Prostate gland (tissue), 2 donors: ENCODE measurements around the gene C1orf115.
A peak's percentile ranks its signal among the peaks of the same experiment; 100 is the strongest.

ENCODE experiments used
- CTCF ChIP-seq, 4 experiments: fragments of 200-600 bp in 2 of 4; fragments of 450-650 bp in 2 of 4; sonication (generic) in 2 of 4; IDR thresholded peaks; 1 replicate in 3 of 4; 2 replicates in 1 of 4; pipeline ENCODE4 v1.5.1; 2016 to 2019; ENCODE audit warnings: antibody characterized with exemption in 4 of 4, mild to moderate bottlenecking in 2 of 4, moderate library complexity in 2 of 4
- POLR2A ChIP-seq: fragments of 450-650 bp; IDR thresholded peaks from one replicate; pipeline ENCODE4 v1.6.1; 2016; ENCODE audit warnings: antibody characterized with exemption, mild to moderate bottlenecking
- POLR2AphosphoS5 ChIP-seq: sonication (generic); formaldehyde crosslinking; IDR thresholded peaks from one replicate; pipeline ENCODE4 v1.6.1; 2017; ENCODE audit warnings: antibody characterized with exemption

- TF ChIP-seq CTCF (IDR thresholded peaks at IDR 0.05) (no peak), POLR2A (no peak), POLR2AphosphoS5 (peak; percentile 75)
Measured at GRCh38 chr1:220732137-220732536, 42.0 kb downstream of the C1orf115 start.
